Activated T-cell treated with anti-CD3 and anti-CD28 coated beads for 4 hours (primary cell): ENCODE measurements around the gene DAND5.

Experiments used
- DNase-seq: peaks from one replicate; pipeline ENCODE4 v3.0.0-alpha.2; 2020

DAND5 gene

DNA sequence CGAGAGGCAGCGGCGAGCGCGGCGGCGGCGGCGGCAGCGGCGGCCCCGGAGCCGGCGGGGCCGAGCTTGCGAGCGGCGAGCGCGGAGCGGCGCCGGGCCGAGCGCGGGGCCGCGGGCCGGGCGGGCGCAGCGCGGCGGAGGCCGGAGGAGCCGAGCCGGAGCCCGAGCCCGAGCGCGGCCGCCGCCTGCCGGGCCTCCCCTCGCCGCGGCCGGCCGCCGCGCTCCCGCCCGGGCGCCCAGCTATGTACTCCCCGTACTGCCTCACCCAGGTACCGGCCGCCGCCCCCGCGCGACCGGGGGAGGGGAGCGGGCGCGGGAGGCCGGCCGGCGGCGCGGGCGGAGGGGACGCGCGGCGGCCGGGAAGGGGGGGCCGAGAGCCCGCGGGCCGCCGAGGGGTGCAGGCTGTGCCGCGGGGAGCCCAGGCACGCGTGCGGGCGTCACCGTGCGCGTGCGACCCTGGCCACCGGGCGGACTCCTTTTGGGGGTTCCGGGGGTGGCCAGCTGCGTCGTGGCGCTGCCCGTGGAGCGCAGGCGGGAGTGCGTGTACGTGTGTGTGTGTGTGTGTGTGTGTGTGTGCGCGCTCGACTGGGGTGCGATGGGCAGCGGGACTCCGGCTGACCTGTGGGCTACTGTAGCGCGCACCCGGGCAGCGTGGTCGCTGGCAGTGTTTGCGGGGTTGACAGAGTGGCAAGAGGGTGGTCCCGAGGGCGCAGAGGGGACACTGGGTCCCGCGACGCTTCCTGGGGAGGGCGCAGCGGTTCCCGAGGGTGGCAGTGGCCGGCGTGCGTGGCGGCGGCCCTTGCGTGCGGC is 26.4 kb downstream of the DAND5 start:
- no peak for DNase-seq

DNA sequence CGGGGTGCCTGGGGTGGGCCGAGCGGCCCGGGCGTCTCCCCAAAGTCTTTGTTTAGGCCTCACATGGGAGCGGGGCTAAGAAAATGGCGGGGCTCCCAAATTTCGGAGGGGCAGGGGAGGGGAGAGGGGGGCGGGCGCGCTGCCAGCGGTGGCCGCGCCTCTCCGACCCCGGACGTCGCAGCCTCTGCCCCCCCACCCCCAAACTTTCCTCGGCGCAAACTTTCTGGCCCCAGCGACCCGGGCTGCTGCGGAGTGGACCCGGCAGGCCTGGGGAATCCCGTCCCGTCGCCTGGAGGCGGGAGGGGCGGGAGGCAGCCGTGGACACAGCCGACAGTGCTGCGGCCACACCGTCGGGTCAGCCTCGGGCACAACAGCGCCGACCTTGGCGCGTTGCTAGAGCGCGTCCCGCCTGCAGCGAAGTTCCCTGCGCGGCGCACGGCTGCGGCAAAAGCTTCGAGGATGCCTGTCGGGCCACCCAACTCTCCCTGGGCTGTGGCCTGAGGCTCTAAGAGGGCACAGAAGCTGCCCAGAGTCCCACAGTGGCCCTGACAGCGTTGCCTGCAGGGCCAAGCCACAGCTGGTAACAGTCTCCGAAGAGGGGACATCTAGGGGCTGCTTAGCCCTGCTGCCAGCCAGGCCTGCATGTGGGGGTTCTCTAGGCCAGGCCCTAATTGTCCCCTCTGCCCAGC is 27.2 kb downstream of the DAND5 start:
- DNase-seq = no peak

DNA sequence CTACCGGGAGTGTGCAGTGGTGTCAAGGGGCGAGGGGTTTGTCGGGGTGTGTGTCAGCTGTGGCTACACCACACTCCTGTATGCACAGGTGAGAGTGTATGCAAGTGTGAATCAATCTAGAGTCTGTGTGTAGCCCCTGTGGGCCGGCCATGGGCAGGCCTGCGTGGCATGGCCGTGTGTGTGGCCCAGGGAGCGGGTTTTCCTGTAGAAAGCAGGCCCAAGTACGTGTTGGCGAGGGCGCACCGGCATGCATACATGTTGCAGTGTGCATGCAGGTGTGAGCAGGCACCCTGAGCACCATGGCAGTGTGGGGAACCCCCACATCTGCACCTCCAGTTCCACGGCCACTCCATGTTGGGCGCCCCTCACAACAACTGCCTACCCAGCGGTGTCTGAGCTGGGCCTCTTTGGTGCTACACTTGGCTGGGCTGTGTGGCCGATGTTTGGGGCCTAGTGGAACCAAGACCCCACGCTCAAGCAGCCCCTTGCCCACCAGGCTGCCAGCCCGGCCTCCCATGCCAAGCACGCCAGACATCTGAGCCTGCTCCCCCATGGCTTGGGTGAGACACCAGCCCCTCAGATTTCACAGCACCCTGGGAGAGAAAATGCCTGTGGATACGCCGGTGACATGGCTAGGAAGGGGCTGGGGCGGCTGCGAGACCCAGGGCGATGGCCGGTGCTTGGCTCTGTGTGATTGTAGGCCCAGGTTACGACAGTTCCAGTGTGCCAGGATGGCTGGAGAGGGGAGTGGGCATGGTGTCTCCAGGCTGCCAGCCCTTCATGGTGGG is 28.0 kb downstream of the DAND5 start:
- DNase-seq = no peak

DNA sequence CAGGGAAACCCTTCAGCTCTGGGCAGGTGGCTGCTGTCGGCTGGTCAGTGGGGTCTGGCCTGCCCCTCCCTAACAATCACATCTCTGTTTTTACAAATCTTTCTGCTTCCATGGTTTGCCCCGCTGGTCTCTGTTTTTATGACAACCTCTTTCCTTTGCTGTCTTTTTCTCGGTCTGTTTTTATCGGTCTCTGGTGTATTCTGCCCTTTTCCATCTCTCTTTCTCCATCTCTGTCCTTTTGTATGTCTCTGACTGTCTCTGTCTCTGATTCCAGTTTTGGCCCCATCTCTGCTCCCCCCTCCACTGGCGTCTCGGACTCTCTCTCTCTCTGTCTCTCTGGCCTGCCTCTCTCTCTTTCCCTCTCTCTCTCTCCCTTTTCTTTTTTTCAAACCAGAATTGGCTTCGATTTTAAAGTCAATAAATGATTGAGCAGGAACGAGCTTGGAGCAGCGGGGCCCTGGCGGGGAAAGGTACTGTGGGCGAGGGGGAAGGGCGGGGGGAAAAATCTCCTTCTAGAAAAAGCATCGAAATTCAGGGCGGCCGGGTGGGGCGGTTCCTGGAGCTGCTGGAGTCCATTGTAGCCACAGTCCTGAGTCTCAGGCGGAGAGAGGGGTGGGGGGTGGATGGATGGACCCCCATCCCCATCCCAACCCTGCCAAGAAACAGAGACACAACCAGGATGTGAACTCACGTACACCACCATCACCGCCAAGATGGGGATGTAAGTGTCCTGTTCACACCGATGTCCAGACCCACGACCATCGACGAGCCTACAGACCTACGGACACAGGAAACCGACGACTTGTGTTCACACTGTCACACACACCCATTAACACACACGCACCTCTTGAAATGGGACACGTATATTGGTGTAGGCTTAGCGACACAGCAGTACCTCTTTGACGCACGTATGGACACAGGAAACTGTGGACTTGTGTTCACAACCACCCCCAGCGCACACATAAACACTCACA is 28.9 kb downstream of the DAND5 start:
- DNase-seq = no peak

DNA sequence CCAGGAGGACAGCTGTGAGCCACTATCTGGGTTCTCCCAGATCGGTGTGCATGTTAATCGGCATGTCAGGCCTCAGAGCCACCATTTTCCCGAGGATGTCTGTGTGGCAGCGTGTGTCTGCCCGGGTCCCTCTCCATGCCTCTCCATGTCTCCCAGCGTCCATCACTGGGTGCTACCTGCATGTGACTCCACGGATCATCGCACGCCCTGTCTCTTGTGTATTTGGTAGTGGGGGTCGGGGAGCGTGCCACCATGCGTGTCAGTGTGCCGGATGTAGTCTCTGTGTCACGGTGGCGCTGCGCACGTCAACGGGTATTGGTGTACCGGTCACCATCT is 31.8 kb downstream of the DAND5 start:
- DNase-seq = no peak

DNA sequence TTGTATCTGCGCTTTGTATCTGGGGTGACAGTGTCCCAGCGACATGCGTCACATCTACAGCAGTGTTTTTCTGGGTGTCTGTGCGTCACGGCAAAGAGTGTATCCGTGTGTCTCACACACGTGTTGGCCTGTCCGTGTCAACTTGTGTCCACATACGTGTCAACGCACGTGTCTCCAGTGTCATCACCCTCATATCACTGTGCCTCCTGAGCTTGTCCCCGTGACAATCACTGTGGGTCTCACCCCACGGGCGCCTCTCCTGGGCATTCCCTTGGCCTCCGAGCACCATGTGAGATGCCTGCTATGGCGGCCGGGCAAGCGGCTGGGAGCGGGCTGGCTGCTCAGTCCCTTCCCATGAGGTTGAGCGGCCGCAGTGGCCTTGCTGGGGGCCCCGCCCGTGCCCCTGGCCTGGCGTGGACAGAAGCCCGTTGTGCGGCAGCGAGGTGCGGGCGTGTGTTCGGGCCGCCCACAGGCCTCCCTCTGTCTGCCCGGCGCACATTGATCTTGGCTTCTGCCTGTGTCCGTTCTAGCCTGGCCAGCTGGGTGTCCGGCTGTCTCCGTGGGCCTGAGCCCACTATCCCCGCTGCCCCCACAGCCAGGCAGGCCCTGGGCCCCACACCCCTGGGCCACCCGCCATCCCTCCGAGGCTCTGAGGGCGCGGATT is 32.3 kb downstream of the DAND5 start:
- DNase-seq = no peak

DNA sequence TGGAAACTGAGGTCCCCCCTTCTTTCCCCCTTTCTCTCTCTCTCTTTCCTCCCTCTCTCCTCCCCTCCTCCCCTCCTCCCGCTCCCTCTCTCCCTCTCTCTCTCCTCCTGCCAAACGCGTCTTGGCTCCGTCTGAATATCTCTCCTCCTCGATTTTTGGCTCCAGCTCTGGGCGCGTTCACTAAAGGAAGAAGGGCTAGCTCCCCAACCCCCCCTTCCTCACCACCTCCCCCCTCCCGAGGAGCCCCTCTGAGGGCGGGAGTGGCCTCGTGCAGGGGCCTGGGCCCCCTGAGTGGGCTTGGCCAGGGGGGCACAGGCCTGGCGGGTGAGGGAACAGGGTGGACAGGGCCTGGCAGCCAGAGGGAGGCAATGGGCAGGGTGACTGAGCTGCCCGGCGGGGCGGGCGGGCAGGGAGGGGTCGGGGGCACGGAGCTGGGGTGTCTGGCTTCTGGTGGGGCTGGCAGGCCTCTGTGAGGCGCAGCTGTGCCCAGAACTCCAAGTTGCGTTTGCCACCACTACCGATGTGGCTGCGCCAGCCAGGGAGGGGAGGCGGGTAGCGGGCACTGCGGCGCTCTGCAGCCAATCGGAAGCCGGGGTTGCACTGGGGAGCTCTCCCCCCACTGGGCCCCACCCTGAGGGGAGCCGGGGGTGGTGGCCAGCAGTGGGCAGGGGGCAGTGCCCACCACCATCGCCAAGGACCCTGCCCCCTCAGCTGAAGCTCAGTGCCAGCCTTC is 33.0 kb downstream of the DAND5 start:
- DNase-seq = no peak

DNA sequence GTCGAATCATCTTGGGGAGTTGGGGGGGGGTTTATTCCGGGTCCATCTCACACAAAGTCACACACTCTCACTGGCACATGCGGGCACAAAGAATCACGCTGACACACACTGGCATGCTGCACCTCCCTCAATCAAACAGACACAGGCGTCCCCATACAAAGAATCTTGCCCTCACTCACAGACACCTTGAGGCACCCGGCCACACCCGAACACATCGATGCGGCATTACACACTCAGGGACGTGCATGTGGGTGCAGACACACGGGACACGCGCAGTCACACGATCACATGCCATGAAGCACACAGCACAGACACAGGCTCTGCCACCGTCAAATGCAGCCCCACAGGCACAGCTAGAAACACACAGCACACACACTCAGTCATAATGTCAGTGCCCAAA is 33.7 kb downstream of the DAND5 start:
- DNase-seq = no peak

DNA sequence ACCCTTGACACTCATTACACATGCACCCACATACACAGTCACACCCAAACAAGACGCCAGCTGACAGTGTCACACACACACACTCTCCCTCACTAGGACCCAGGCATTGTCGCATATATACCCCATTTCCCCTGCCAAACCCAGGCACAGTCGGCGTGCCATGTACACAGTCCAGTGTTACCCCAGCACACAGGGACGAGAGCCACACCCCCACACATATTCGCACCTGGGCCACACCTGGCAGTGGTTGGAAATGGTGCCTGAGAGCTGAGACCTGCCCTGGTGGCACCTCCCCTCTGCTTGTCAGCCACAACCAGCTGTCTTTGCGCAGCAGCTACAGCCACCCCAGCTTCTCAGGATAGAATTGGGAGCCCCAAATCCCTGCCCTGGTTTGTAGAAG is 34.9 kb downstream of the DAND5 start:
- DNase-seq = no peak

DNA sequence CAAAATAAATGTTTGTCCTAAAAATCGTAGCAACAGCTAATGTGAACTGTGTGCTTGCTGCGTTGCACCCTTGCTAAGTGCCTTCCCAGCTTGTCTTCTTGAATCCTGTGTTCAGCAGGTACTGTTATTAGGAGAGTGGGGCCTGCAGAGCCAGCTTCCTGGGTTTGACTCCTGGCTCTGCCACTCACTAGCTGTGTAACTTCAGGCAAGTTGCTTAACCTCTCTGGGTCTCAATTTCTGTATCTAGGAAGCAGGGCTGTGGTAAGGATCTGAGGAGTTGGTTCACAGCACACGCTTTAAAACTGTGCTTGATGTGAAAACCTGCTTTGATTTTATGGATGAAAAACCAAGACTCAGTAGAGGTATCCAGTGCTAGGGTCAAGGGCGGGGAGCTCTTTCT is 35.9 kb downstream of the DAND5 start:
- DNase-seq = no peak

DNA sequence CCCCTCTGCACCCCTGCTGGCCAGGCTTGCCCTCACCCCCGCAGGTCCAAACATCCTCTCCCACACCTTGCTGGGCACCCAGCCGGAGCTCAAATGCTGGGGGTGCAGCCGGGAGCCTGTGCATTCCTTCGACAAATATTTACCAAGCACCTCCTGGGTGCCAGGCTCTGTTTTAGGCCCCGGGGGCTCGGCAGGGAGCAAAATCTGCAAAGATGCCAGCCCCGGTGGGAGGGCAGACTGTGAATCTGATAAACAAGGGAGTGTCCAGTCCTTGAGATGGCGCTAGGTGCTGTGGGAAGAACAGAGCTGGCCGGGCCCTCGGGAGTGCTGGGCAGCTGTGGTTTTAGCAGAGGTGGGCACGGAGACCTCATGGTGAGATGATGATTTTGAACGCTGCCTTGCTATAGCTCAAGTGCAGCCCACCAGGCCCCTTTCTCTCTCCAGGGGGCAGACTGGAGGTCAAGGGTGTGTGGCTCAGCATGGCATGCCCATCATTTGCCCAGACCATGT is 36.5 kb downstream of the DAND5 start:
- DNase-seq = no peak

DNA sequence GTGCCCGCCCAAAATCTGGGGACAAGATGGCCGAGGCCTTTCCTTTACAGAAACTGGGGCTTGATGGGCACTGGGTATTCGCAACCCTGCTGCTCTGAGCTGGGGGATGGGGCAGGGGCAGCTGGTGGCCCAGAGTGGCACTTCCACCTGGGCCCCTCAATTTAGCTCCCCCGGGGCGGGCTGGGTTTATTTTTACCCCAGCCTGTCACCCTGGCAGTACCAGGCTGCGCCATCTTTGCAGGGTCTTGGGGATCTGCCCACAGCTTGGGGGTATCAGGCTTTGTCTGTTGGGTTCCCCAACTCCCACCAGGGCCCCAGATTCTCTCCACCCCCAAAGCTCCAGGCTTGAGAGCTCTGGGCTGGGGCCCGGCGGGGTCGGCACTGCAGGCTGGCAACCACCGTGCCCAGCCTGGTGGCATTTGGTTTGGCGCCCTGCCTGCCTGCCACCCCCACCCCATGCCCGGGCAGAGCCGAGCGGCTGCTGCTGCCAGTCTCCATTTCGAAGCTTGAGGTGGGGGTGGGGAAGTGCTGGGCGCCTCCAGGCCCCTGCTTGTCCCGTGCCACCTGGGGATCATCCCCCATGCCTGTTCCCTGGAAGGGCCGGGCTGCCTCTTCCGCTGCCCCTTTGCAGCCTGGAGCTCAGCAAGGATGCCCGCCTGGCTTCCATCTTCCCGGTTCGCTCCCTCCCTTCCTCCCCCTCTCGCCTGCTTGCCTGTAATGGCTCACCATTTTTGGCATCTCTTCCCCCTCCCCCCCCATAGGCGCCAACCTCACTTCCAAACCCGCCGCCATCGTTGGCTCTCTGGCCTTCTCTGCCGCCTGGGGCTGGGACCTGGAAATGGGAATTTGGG is 37.3 kb downstream of the DAND5 start:
- no peak for DNase-seq

DNA sequence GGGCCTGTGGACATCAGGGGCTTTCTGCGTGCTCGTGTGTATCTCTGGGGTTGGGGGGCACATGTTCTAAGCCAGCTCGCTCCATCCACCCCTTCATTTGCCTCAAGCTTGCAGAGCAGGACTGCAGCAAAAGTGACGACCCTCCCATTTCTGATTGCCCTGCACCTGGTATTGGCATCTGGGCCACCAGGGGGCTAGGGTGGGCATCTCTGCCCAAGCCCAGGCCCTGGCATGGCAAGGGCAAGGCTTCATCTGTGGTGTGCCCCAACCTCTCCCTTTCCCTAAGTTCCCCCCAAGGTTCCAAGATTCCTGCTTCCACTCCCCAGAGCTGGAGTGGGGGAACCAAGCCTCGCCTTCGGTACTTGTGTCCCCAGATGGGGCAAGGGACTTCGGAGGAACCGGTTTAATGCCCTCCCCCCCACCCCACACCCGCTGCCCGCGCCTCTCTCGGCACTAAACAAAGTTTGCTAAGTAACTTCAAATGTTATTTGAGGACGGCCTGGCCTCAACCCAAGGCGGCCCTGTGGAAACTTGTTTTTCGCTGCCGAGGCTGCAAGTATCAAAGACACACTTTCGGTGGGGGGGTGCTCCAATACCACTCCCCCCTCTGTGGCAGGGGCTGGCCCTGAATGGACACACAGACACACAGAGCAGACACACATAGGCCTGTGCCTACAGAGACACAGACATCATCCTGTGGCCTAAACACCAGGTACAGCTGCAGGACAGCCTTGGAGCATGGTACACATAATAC is 38.1 kb downstream of the DAND5 start:
- DNase-seq = no peak

DNA sequence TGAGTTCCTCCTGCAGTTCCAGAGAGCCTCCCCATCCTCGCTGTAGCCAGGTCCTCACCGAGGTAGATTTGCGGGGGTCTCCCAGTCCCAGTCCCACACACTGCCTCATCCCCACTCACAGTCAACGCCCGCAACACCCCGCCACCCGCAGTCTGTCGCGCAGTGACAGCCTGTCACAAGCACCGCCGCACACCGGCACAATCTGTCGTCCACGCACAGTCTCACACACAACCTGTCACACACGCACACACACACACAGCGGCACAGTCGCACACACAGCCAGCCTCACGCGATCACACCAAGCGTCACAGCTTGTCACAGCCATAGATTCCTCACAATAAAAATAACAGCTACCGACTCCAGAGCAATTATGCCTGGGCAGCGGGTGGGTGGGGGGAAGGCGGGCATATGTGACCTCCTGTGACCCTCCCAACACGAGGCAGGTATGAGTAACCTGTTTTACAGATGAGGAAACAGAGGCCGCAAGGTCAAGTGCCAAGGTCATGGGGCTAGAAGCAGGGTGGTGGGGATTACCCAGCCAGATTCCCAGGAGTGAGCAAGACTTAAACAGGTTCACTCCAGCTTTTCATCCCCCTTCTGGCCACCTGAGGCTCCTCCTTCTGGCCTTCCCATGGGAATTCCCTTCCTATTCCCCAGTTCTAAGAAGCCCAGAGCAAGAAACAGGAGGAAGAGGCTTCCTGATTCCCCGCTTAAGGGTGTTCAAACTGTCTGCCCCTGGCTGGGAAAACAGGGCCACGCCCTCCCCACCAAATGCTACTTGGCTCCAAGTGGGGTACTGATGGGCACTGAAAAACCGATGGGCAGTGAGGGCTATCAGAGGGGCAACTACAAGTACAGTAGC is 39.8 kb downstream of the DAND5 start:
- DNase-seq = no peak

DNA sequence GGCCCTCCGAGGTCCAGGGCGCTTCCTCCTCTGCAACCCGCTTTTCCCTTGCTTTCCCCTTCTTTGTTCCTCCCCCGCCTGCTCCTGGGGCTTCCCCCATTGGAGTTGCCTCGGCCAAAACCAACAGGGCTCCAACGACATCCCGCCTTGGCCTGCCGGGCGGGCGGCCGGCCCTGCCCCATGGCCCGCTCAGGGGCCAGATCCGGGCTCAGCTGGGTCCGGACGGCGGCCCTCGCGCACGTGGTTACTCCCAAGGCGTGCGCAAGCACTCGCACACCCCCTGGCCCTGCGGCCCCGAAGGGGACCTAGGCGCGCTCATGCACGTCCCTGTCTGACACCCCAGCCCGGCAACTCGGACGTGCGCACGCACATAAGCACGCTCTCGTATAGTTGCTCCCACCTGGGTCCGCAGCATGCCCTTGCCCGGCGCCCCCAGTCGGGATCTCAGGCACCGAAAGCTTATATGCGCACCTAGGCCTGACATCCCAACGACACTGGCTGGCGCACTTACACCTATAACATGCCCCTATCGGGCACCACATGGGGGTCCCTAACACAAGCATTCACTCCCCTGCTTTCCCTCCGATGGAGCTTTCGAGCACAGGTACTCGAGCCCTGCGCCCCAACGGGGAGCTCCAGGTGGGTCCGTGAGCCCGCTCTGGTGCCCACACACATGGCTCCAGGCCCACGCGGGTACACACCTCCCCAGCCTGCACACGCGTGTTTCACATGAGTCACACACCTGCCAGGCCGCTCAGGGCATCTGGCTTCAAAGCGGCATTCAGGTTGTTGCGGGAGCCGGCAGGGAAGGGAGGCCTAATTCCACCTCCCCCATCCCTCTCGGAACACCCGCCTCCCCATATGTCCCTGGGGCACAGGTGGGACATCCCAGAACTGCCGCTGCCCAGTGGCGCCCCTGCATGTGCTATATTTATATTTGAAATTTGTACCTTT is 40.9 kb downstream of the DAND5 start:
- no peak for DNase-seq

DNA sequence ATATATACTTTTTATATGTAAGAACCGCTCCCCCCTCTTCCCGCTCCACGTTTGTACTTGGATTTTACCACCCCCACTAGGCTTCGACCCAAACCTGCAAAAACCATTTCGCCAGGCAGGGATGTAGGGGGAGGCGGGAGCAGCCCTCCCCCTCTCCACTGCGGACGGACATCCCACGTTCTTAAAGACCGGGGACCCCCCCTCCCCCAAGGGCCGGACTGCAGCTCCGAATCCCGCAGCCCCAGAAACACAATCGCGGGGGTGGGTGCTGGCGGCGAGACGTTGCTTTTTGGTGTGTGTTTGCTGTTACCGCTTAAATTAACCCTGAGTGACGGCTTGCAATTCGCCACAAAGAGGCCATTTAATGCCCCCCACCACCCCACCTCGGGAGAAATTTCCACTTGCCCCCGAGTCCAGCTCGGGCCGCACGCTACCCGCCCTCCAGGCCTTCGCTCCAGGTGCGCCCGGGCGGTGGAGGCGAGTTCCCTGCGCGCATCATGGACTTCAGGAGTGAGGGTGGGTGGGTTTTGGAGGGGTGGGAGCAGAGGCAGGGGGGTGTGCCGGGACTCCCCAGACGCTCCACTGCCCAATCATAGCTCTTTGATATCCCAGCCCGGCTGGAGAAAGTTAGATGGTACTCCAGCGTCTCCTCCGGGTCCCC is 41.7 kb downstream of the DAND5 start:
- DNase-seq = no peak
